ENCODE data around the gene KDSR.

Gene KDSR

DNA sequence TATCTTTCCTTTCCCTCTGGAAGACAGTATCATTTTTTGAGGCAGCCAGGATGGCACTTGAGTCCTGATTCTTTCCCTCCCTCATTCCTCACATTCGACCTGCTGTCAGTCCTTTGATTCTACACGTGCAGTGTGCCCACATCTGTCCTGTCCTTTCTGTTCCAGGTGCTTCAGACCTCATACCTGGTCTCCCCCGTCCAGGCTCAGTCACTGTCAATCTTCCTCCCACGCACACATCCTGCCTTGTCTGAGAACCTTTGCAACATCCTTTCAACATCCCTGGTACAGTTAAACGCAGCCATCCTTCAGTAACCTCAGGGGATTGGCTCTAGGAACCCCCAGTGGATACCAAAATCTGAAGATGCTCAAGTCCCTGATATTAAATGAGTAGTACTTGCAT, 57.6 kb downstream of the KDSR start:
- DNase-seq (ENCODE audit: low read depth, low spot score): no peak
- ChIA-PET POLR2A (no interaction called here), CTCF (no interaction called here)
- TF ChIP-seq, protein P1, sequence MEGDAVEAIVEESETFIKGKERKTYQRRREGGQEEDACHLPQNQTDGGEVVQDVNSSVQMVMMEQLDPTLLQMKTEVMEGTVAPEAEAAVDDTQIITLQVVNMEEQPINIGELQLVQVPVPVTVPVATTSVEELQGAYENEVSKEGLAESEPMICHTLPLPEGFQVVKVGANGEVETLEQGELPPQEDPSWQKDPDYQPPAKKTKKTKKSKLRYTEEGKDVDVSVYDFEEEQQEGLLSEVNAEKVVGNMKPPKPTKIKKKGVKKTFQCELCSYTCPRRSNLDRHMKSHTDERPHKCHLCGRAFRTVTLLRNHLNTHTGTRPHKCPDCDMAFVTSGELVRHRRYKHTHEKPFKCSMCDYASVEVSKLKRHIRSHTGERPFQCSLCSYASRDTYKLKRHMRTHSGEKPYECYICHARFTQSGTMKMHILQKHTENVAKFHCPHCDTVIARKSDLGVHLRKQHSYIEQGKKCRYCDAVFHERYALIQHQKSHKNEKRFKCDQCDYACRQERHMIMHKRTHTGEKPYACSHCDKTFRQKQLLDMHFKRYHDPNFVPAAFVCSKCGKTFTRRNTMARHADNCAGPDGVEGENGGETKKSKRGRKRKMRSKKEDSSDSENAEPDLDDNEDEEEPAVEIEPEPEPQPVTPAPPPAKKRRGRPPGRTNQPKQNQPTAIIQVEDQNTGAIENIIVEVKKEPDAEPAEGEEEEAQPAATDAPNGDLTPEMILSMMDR (IDR thresholded peaks at IDR 0.05; ENCODE audit: insufficient read depth, low read length, missing control alignments): no peak
- no peak overlapping the region for H3K4me3 ChIP-seq (ENCODE audit: low read depth, low read length)

DNA sequence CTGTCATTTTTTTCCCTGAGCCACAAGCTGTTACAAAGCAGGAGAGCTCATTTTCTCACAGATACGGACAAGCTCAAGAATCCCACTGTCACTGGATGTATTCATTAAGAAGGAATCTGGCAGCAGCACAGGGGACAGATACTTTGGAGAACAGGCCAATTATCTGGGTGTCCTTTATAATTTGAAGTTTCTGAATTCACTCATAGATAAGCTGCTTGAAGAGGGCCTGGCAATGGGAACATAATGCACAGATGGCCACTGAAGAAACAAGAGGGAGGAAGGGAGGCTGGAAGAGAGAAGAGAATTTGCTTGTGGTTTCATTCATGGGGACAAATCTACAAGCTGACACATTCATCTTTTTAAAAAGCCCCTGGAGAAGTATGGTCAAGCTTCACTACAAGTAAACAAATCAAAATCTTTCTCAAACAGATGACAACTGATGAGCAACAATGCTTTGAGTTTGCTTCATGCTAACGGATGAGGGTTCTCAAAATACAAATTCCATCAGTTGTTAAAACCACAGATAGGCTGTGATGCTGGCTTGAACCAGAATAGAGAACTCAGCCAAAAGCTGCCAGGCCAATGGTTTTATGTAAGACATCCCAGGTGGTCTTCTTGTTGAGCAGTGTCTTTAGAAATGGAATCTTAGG, 59.3 kb downstream of the KDSR start:
- CTCF ChIA-PET: interaction anchor here (0.5 to 2.3 kb wide), 5 partner anchors 8 to 291 kb away, joined by 3 to 15 read pairs (median 3); partner anchors contain the start of gene BCL2
- TF ChIP-seq, protein P1 (IDR thresholded peaks at IDR 0.05; ENCODE audit: insufficient read depth, low read length, missing control alignments): no peak
- no peak for DNase-seq (ENCODE audit: low read depth, low spot score)
- POLR2A ChIA-PET: no interaction called here
- no peak overlapping the region for H3K4me3 ChIP-seq (ENCODE audit: low read depth, low read length)

GRCh38 chr18:63306819-63307550, 60.0 kb downstream of the KDSR start:
- CTCF ChIA-PET: interaction anchor here (0.5 to 2.3 kb wide), 4 partner anchors 9 to 290 kb away, joined by 3 to 15 read pairs (median 3); no protein-coding TSS in a partner anchor
- no peak for DNase-seq (ENCODE audit: low read depth, low spot score)
- TF ChIP-seq, protein P1 (IDR thresholded peaks at IDR 0.05; ENCODE audit: insufficient read depth, low read length, missing control alignments): no peak
- POLR2A ChIA-PET: no interaction called here
- no peak overlapping the region for H3K4me3 ChIP-seq (ENCODE audit: low read depth, low read length)

- CTCF ChIA-PET: interaction anchor here (2.3 kb wide), 1 partner anchor 17 kb away, joined by 15 read pairs; no protein-coding TSS in a partner anchor
- TF ChIP-seq, protein P1 (IDR thresholded peaks at IDR 0.05; ENCODE audit: insufficient read depth, low read length, missing control alignments): no peak
Measured at GRCh38 chr18:63306249-63306648, 60.8 kb downstream of the KDSR start.

GRCh38 chr18:63303547-63303946, 63.5 kb downstream of the KDSR start:
- TF ChIP-seq, protein P1 (IDR thresholded peaks at IDR 0.05; ENCODE audit: insufficient read depth, low read length, missing control alignments): no peak
- no peak overlapping the region for H3K4me3 ChIP-seq (ENCODE audit: low read depth, low read length)
- ChIA-PET POLR2A (no interaction called here), CTCF (interaction anchor here (1.6 kb wide), 1 partner anchor 287 kb away, joined by 5 read pairs; no protein-coding TSS in a partner anchor)
- DNase-seq (ENCODE audit: low read depth, low spot score): no peak

More at GRCh38 chr18:63306249-63306648, 60.8 kb downstream of the KDSR start:
- POLR2A ChIA-PET: no interaction called here
- H3K4me3 ChIP-seq (ENCODE audit: low read depth, low read length): no peak overlapping the region
- DNase-seq (ENCODE audit: low read depth, low spot score): no peak
